ENCODE data around the gene ITIH5. TPM values are rescaled to one million over a fixed set of nuclear protein-coding genes. Genes with fewer than 3 reads are reported as not detected.

ITIH5 gene
- total RNA-seq, 4 donors from 2014 or later = 24.9 to 68.1 (median 39.0) TPM

DNA sequence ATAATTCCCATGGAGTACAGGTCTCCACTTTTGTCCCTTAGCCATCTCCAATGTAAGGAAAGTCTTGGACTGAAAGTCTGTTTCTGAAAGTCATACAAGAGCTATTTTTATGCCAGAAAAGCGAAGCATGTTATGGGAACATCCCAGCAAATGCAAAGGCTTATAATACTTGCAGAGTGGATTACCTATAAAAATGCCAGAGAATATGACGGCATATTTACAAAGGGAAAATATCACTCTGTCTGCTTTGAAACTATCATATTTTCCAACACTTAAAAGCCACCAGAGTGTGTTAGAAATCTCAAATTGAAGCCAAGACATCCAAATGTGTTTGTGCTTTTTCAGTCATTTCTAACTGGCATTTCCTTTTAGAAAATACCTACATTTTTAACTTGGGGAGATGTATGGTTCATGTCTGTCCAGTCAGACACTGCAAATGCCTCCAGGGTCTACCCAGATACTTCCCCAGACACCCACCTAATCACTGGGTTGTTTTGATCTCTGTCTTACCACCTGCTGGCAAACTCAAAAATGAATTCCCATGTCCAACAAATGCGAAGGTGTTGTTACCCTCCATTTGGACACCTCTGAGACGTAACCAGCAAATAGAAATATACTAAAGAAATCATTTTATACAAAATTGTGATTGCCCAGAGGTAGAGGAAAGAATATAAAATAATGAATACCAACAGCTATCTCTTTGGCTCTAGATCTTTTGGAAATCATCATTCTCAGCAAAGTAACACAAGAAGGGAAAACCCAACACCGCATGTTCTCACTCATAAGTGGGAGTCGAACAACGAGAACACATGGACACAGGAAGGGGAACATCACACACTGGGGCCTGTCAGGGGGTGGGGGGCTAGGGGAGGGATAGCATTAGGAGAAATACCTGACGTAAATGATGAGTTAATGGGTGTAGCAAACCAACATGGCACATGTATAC, 37.6 kb upstream of the ITIH5 start:
- Histone ChIP-seq H3K27me3 (peaks cover 0 to 40% (median 0%) of the 10 kb centered on the region in 4 donors), H3K4me3 (no peak overlapping the region), H3K4me1 (no peaks in the 10 kb centered on the region), H3K27ac (replicated peaks in 1 of 4) (no peak overlapping the region), H3K9me3 (no peaks in the 10 kb centered on the region), H3K36me3 (no peaks in the 10 kb centered on the region)
- WGBS = 74% methylated on average over 8 of the region's 8 CpGs
- TF ChIP-seq POLR2AphosphoS5 (IDR thresholded peaks at IDR 0.05) (no peak), EP300 (IDR thresholded peaks at IDR 0.05) (no peak), POLR2A (IDR thresholded peaks at IDR 0.05; ENCODE audit: low read depth) (no peak), CTCF (IDR thresholded peaks at IDR 0.05) (no peak)
- no peak for DNase-seq (ENCODE audit: extremely low spot score)
- intact Hi-C loops (cut with DNase I) = no loop called here

DNA sequence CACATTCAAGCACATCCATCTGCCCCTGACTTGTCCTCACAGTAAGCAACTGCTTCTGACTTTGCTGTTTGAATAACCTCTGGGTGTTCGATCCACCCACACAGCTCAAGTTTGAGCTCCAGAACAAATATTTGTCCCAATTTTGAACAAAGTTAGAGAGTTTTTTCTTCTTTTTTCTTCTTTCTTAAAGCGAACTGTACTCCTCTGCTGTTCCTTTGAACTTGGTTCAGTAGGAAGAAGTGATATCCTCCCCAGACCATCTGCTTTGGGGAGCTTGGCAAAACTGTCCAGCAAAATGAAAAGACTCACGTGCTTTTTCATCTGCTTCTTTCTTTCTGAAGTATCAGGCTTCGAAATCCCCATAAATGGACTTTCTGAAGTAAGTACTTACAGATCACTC, 36.4 kb upstream of the ITIH5 start, which contains the start of gene ITIH2:
Gene ITIH2 (plus strand): TSS at position 177 of the 400 bp plus-strand sequence. CDS start 119 bp downstream, at position 296.
- no peak within 1 kb of the TSS for H3K4me3 ChIP-seq
- H3K4me1 ChIP-seq = no peaks in the 10 kb centered on the region
- H3K9me3 ChIP-seq = no peaks in the 10 kb centered on the region
- 56% methylated on average over 4 of the region's 4 CpGs for WGBS
- H3K27ac ChIP-seq (replicated peaks in 1 of 4) = no peak within 1 kb of the TSS
- TF ChIP-seq POLR2A (IDR thresholded peaks at IDR 0.05; ENCODE audit: low read depth) = no peak
- TF ChIP-seq CTCF (IDR thresholded peaks at IDR 0.05) = no peak
- TF ChIP-seq EP300 (IDR thresholded peaks at IDR 0.05) = no peak
- no peak for TF ChIP-seq POLR2AphosphoS5 (IDR thresholded peaks at IDR 0.05)
- intact Hi-C loops (cut with DNase I) = no loop called here
- no peak for DNase-seq (ENCODE audit: extremely low spot score)
- no peaks in the 10 kb centered on the region for H3K36me3 ChIP-seq
- peaks cover 0 to 40% (median 0%) of the 10 kb centered on the region in 4 donors for H3K27me3 ChIP-seq

DNA sequence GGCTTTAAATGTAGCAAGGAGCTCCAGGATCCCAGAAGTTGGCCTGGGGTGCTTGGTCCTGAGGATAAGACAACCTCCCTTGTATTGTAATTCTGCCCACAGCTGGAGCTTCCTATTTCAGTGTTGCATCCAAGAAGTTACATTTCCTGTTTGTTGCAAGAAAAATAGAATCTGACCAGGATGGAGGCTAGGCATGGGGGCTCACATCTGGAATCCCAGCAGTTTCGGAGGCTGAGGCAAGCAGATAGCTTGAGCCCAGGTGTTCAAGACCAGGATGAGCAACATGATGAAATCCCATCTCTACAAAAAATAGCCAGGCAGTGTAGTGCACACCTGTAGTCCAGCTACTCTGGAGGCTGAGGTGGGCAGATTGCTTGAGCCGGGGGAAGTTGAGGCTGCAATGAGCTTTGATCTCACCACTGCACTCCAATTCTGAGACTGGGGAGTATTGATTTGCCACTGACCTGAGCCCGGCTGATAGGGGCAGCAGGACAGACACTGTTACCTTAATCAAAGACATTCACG, 35.6 kb upstream of the ITIH5 start:
- Histone ChIP-seq H3K9me3 (no peaks in the 10 kb centered on the region), H3K4me3 (no peak overlapping the region), H3K27ac (replicated peaks in 1 of 4) (no peak overlapping the region), H3K27me3 (peaks cover 0 to 40% (median 0%) of the 10 kb centered on the region in 4 donors), H3K36me3 (no peaks in the 10 kb centered on the region), H3K4me1 (peaks cover 0 to 3% (median 1%) of the 10 kb centered on the region in 4 donors)
- intact Hi-C loops (cut with DNase I) = no loop called here
- DNase-seq (ENCODE audit: extremely low spot score) = no peak
- whole genome bisulfite sequencing = 92% methylated on average over 4 of the region's 4 CpGs
- TF ChIP-seq POLR2A (IDR thresholded peaks at IDR 0.05; ENCODE audit: low read depth) (no peak), CTCF (IDR thresholded peaks at IDR 0.05) (no peak), POLR2AphosphoS5 (IDR thresholded peaks at IDR 0.05) (no peak), EP300 (IDR thresholded peaks at IDR 0.05) (no peak)

- DNase-seq (ENCODE audit: extremely low spot score) = no peak
- peaks cover 5 to 14% (median 10%) of the 10 kb centered on the region in 4 donors for H3K4me1 ChIP-seq
- no peak for TF ChIP-seq CTCF (IDR thresholded peaks at IDR 0.05)
- TF ChIP-seq POLR2A (IDR thresholded peaks at IDR 0.05; ENCODE audit: low read depth) = no peak
- no peak for TF ChIP-seq POLR2AphosphoS5 (IDR thresholded peaks at IDR 0.05)
- TF ChIP-seq EP300 (IDR thresholded peaks at IDR 0.05) = no peak
- 76% methylated on average over 8 of the region's 8 CpGs for WGBS
- intact Hi-C loops (cut with DNase I) = no loop called here
- H3K27me3 ChIP-seq = peaks cover 0 to 35% (median 0%) of the 10 kb centered on the region in 4 donors
- no peak overlapping the region for H3K4me3 ChIP-seq
- H3K9me3 ChIP-seq = no peaks in the 10 kb centered on the region
- no peaks in the 10 kb centered on the region for H3K36me3 ChIP-seq
- H3K27ac ChIP-seq (replicated peaks in 1 of 4) = no peak overlapping the region
Measured at GRCh38 chr10:7701158-7701742, 34.5 kb upstream of the ITIH5 start.
